ENCODE measurements around the gene GZMH. TPM values are rescaled to one million over a fixed set of nuclear protein-coding genes. Genes with fewer than 3 reads are reported as not detected.

Gene GZMH
- total and polyA plus RNA-seq, 2 of the 4 experiments (the other 2 are of a cell fraction): not detected

- no peak overlapping the region for H2BK15ac ChIP-seq (ENCODE audit: low read depth, low read length)
- H3K4me1 ChIP-seq (ENCODE audit: control insufficient read depth, insufficient read depth, low read length): no peaks in the 10 kb centered on the region
- no peaks in the 10 kb centered on the region for H3K79me1 ChIP-seq (ENCODE audit: low read depth in 1 of 2, low read length in 2 of 2)
- H3K4me2 ChIP-seq (ENCODE audit: low read depth, low read length): no peak overlapping the region
- no peak overlapping the region for H3K23ac ChIP-seq (ENCODE audit: low read depth, low read length)
- no peak overlapping the region for H2BK120ac ChIP-seq (ENCODE audit: low read depth, low read length)
- H2AK5ac ChIP-seq (ENCODE audit: low read depth, low read length): no peak overlapping the region
- no peak overlapping the region for H4K91ac ChIP-seq (ENCODE audit: insufficient read depth, low read depth, low read length)
- H4K5ac ChIP-seq (ENCODE audit: low read depth, low read length): no peak overlapping the region
- H2AFZ ChIP-seq (replicated peaks; ENCODE audit: low read length, poor library complexity): no peak overlapping the region
- H3K4me3 ChIP-seq (ENCODE audit: insufficient read depth, low read depth, low read length): no peak overlapping the region
- POLR2A ChIA-PET (ENCODE audit: unreplicated experiment): no interaction called here
- no peak overlapping the region for H3K14ac ChIP-seq (replicated peaks; ENCODE audit: low read depth, low read length)
- H3K9me1 ChIP-seq (ENCODE audit: insufficient read depth, low read length): no peaks in the 10 kb centered on the region
- BruUV-seq (replicated peaks): no TSS peak
- H3K9ac ChIP-seq (ENCODE audit: low read depth, low read length): no peak overlapping the region
- TF ChIP-seq SMC3 (IDR thresholded peaks at IDR 0.05; ENCODE audit: low read depth, low read length) (no peak), CHD1 (IDR thresholded peaks at IDR 0.05; ENCODE audit: low read depth, low read length) (no peak), ELK1 (IDR thresholded peaks at IDR 0.05; ENCODE audit: borderline replicate concordance, low read depth, low read length) (no peak), CTCF (conservative IDR thresholded peaks at IDR 0.05; ENCODE audit: low read depth, low read length) (no peak), RFX5 (IDR thresholded peaks at IDR 0.05; ENCODE audit: low read depth, low read length) (no peak), BHLHE40 (IDR thresholded peaks at IDR 0.05; ENCODE audit: low read depth, low read length) (no peak)
- H4K8ac ChIP-seq (ENCODE audit: low read depth in 2 of 2, low read length in 2 of 2): no peak overlapping the region
- H3K18ac ChIP-seq (ENCODE audit: low read depth, low read length): no peak overlapping the region
- dilution Hi-C loops (cut with HindIII; ENCODE audit: low sequenced_read_pairs, unreplicated experiment) (no loop called here), in situ Hi-C loops (cut with MboI; ENCODE audit: low sequenced_read_pairs) (no loop called here), intact Hi-C loops (cut with micrococcal nuclease) (no loop called here)
- H3K9me3 ChIP-seq (ENCODE audit: control insufficient read depth, insufficient read depth, low read length): no peaks in the 10 kb centered on the region
- no peak overlapping the region for H2BK20ac ChIP-seq (ENCODE audit: low read depth, low read length)
- DNase-seq: no peak
- no peak overlapping the region for H2AK9ac ChIP-seq (replicated peaks; ENCODE audit: low read depth, low read length, poor library complexity)
- H4K20me1 ChIP-seq (ENCODE audit: insufficient read depth, low read length): no peaks in the 10 kb centered on the region
- H3K36me3 ChIP-seq (ENCODE audit: control insufficient read depth, insufficient read depth, low read length): no peaks in the 10 kb centered on the region
- H3K56ac ChIP-seq (ENCODE audit: extremely low read depth, insufficient read depth, low read length): no peak overlapping the region
- no peak for ATAC-seq (ENCODE audit: low read depth)
- no peak overlapping the region for H3K4ac ChIP-seq (ENCODE audit: low read depth, low read length)
- no peaks in the 10 kb centered on the region for H3K27me3 ChIP-seq (ENCODE audit: control insufficient read depth, insufficient read depth, low read length)
- CTCF ChIA-PET: no interaction called here
- no peak overlapping the region for H3K27ac ChIP-seq (ENCODE audit: insufficient read depth, low read length)
- H2BK5ac ChIP-seq (ENCODE audit: low read depth, low read length, poor library complexity, severe bottlenecking): no peak overlapping the region
Observed at GRCh38 chr14:24612196-24612595, 2.7 kb upstream of the GZMH start.

All from IMR-90 (cell line).